Measurements from ENCODE around the gene TP53. TPM values are rescaled to one million over a fixed set of nuclear protein-coding genes. Genes with fewer than 3 reads are reported as not detected.

TP53 gene
- total and polyA plus RNA-seq, 9 of the 15 experiments (the other 6 are each of a cell fraction or from before 2014, with no cell fraction given), result 2.8 to 14.0 (median 7.1) TPM

GRCh38 chr17:7687072-7687907 is at the start of gene TP53 (continued):
- TF ChIP-seq RBM22 (IDR thresholded peaks at IDR 0.05; ENCODE audit: low read depth, low read length, poor library complexity, severe bottlenecking) (peak; percentile 58), CHD4 (IDR thresholded peaks at IDR 0.05; ENCODE audit: insufficient read depth, insufficient replicate concordance, low read depth, low read length, poor library complexity, severe bottlenecking) (no peak), HMG20B (CRISPR knock-in tag; IDR thresholded peaks at IDR 0.05) (no peak), HDAC1 (IDR thresholded peaks at IDR 0.05) (peak in 1 of 2 experiments; percentile 61; a peak in 2 of 4 replicates), TBL1XR1 (IDR thresholded peaks at IDR 0.05; ENCODE audit: low read length in 2 of 2) (peak in 1 of 2 experiments; percentile 54; a peak in 1 of 4 replicates), POLR2A (conservative IDR thresholded peaks at IDR 0.05) (peak; percentile 93), GTF2E2 (tag; IDR thresholded peaks at IDR 0.05) (peak; percentile 91; the same call in 1 of the 2 replicates)
- TF ChIP-seq, protein P1, sequence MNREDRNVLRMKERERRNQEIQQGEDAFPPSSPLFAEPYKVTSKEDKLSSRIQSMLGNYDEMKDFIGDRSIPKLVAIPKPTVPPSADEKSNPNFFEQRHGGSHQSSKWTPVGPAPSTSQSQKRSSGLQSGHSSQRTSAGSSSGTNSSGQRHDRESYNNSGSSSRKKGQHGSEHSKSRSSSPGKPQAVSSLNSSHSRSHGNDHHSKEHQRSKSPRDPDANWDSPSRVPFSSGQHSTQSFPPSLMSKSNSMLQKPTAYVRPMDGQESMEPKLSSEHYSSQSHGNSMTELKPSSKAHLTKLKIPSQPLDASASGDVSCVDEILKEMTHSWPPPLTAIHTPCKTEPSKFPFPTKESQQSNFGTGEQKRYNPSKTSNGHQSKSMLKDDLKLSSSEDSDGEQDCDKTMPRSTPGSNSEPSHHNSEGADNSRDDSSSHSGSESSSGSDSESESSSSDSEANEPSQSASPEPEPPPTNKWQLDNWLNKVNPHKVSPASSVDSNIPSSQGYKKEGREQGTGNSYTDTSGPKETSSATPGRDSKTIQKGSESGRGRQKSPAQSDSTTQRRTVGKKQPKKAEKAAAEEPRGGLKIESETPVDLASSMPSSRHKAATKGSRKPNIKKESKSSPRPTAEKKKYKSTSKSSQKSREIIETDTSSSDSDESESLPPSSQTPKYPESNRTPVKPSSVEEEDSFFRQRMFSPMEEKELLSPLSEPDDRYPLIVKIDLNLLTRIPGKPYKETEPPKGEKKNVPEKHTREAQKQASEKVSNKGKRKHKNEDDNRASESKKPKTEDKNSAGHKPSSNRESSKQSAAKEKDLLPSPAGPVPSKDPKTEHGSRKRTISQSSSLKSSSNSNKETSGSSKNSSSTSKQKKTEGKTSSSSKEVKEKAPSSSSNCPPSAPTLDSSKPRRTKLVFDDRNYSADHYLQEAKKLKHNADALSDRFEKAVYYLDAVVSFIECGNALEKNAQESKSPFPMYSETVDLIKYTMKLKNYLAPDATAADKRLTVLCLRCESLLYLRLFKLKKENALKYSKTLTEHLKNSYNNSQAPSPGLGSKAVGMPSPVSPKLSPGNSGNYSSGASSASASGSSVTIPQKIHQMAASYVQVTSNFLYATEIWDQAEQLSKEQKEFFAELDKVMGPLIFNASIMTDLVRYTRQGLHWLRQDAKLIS (CRISPR knock-in tag; IDR thresholded peaks at IDR 0.05), result peak; percentile 88
- TF ChIP-seq, protein P2, sequence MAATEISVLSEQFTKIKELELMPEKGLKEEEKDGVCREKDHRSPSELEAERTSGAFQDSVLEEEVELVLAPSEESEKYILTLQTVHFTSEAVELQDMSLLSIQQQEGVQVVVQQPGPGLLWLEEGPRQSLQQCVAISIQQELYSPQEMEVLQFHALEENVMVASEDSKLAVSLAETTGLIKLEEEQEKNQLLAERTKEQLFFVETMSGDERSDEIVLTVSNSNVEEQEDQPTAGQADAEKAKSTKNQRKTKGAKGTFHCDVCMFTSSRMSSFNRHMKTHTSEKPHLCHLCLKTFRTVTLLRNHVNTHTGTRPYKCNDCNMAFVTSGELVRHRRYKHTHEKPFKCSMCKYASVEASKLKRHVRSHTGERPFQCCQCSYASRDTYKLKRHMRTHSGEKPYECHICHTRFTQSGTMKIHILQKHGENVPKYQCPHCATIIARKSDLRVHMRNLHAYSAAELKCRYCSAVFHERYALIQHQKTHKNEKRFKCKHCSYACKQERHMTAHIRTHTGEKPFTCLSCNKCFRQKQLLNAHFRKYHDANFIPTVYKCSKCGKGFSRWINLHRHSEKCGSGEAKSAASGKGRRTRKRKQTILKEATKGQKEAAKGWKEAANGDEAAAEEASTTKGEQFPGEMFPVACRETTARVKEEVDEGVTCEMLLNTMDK (IDR thresholded peaks at IDR 0.05; ENCODE audit: borderline replicate concordance, insufficient read depth, low read depth, low read length, poor library complexity, severe bottlenecking), result no peak
- TF ChIP-seq, protein P3, sequence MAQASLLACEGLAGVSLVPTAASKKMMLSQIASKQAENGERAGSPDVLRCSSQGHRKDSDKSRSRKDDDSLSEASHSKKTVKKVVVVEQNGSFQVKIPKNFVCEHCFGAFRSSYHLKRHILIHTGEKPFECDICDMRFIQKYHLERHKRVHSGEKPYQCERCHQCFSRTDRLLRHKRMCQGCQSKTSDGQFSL (CRISPR knock-in tag; IDR thresholded peaks at IDR 0.05), result no peak
- TF ChIP-seq, protein P3 (tag; IDR thresholded peaks at IDR 0.05), result 0 out of 4 replicates have a peak, but pooled peaks of 1 of the 2 experiments have one; percentile 12
- TF ChIP-seq, protein P4, sequence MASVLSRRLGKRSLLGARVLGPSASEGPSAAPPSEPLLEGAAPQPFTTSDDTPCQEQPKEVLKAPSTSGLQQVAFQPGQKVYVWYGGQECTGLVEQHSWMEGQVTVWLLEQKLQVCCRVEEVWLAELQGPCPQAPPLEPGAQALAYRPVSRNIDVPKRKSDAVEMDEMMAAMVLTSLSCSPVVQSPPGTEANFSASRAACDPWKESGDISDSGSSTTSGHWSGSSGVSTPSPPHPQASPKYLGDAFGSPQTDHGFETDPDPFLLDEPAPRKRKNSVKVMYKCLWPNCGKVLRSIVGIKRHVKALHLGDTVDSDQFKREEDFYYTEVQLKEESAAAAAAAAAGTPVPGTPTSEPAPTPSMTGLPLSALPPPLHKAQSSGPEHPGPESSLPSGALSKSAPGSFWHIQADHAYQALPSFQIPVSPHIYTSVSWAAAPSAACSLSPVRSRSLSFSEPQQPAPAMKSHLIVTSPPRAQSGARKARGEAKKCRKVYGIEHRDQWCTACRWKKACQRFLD (CRISPR knock-in tag; IDR thresholded peaks at IDR 0.05), result 0 out of 2 replicates have a peak, but pooled peaks have one; percentile 21
- TF ChIP-seq, protein P5, sequence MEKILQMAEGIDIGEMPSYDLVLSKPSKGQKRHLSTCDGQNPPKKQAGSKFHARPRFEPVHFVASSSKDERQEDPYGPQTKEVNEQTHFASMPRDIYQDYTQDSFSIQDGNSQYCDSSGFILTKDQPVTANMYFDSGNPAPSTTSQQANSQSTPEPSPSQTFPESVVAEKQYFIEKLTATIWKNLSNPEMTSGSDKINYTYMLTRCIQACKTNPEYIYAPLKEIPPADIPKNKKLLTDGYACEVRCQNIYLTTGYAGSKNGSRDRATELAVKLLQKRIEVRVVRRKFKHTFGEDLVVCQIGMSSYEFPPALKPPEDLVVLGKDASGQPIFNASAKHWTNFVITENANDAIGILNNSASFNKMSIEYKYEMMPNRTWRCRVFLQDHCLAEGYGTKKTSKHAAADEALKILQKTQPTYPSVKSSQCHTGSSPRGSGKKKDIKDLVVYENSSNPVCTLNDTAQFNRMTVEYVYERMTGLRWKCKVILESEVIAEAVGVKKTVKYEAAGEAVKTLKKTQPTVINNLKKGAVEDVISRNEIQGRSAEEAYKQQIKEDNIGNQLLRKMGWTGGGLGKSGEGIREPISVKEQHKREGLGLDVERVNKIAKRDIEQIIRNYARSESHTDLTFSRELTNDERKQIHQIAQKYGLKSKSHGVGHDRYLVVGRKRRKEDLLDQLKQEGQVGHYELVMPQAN (IDR thresholded peaks at IDR 0.05; ENCODE audit: borderline replicate concordance), result peak; percentile 70
